Ovary (tissue), 9 donors: ENCODE data around the gene ZNF148. TPM values are rescaled to one million over a fixed set of nuclear protein-coding genes. Genes with fewer than 3 reads are reported as not detected.
"Not testable (repeated sequence)": the region's sequence is repeated elsewhere in the genome, so short reads cannot be mapped to it uniquely, and the experiment has no call there.

Experiments
- DNase-seq, 5 donors: peaks; one replicate each; pipeline ENCODE4 v3.0.0-alpha.2; 2019 to 2020
- H3K27ac ChIP-seq, 2 donors: fragments of 200-600 bp; one replicate each; pipeline versions ENCODE4 v1.5.1 to v1.8.0; 2019 to 2022
- H3K27me3 ChIP-seq: fragments of 200-600 bp; one replicate; pipeline ENCODE4 v1.8.0; 2022
- H3K36me3 ChIP-seq: fragments of 200-600 bp; sonication (generic); one replicate; pipeline ENCODE4 v1.5.1; 2019
- H3K4me1 ChIP-seq: one replicate; pipeline ENCODE4 v1.8.1; 2013; ENCODE audit warnings: mild to moderate bottlenecking, moderate library complexity; ENCODE audit not compliant: insufficient read depth
- H3K4me3 ChIP-seq: fragments of 200-600 bp; sonication (generic); one replicate; pipeline ENCODE4 v1.5.1; 2017
- H3K9me3 ChIP-seq, 2 donors: fragments of 200-600 bp in 1 of 2; sonication (generic) in 1 of 2; one replicate each; pipeline versions ENCODE4 v1.5.1 to v1.8.1; 2013 to 2019; ENCODE audit warnings: mild to moderate bottlenecking in 1 of 2, moderate library complexity in 1 of 2
- EP300 ChIP-seq: sonication (generic); formaldehyde crosslinking; IDR thresholded peaks from one replicate; pipeline ENCODE4 v1.6.1; 2017; ENCODE audit warnings: antibody characterized with exemption
- POLR2A ChIP-seq: fragments of 450-650 bp; IDR thresholded peaks from one replicate; pipeline ENCODE4 v1.6.1; 2017; ENCODE audit warnings: antibody characterized with exemption, mild to moderate bottlenecking, moderate library complexity
- WGBS, 3 donors: extraction: QIAGEN DNeasy Blood & Tissue Kit in 1 of 3; methylation state at CpG; one replicate each; pipeline versions ENCODE4 v1.1.5 to v1.1.7; 2013 to 2017; 5-methylcytosine and 5-hydroxymethylcytosine counted together
- intact Hi-C, 4 donors: fragments of 100-400 bp; cut with DNase I; formaldehyde crosslinking; loops; one replicate each; pipeline versions ENCODE4 v1.11.0 to v1.15.1; 2022 to 2023
- polyA plus RNA-seq, 2 donors: library from polyadenylated mRNA; stranded (reverse); fragments of 200-250 nt in 1 of 2; fragments of 350-450 nt in 1 of 2; fragmentation: Illumina TruSeq in 1 of 2; extraction: RNeasy Lipid Tissue Mini Kit (QIAGEN cat#74804) in 1 of 2; gene quantifications; one replicate each; pipeline ENCODE4 v1.2.3, GENCODE V29; 2013 to 2014
- total RNA-seq, 7 donors: library from RNA; depleted of rRNA in 2 of 7; stranded (reverse); fragments of >200 nt in 2 of 7; fragmentation: NEBNext Ultra II Directional in 3 of 7; extraction: Animal tissue kit (Norgen Biotek cat#: 25700) in 3 of 7; gene quantifications; one replicate each; pipeline versions ENCODE4 v1.1.0 to v1.2.4, GENCODE V29; 2016 to 2023
- TF ChIP-seq, protein P1 (sequence below), 3 donors: fragments of 450-650 bp in 2 of 3; fragments of 200-600 bp in 1 of 3; IDR thresholded peaks; one replicate each; pipeline versions ENCODE4 v1.5.1 to v1.8.0; 2016 to 2022; ENCODE audit warnings: antibody characterized with exemption in 3 of 3, mild to moderate bottlenecking in 1 of 3
- donor health status: DM: no; HTN: no; CAD: no; lungs with moderate emphysema.
- donor health status: DM: no; HTN: no; CAD: no.
- donor health status: Bipolar disorder and iron deficiency.
- donor health status: DM: yes; HTN: yes; CAD: no.
- donor health status: DM: no; HTN: no; CAD: no.
- donor health status: DM: yes; HTN: yes; CAD: no.

The ZNF148 gene
- total and polyA plus RNA-seq, 9 donors = 9.1 to 98.8 (median 66.8) TPM

DNA sequence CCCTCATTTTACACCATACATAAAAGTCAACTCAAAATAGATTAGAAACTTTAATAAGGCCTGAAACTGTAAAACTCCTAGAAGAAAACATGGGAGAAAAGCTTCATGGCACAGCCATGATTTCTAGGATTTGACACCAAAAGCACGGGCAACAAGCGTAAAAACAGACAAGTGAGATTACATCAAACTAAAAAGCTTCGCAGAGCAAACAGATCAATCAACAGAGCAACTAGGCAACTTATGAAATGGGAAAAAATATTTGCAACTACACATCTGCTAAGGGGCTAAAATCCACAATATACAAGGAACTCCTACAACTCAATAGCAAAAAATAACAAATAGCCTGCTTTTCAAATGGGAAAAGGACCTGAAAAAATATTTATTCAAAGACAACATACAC is 26.1 kb downstream of the ZNF148 start:
- Histone ChIP-seq H3K27me3 (no peaks in the 10 kb centered on the region), H3K4me3 (no peak overlapping the region), H3K9me3 (no peaks in the 10 kb centered on the region), H3K36me3 (no peaks in the 10 kb centered on the region), H3K4me1 (peaks cover 3% of the 10 kb centered on the region), H3K27ac (no peak overlapping the region)
- intact Hi-C loops = no loop called here
- TF ChIP-seq EP300 (no peak), POLR2A (no peak)
- TF ChIP-seq, protein P1, sequence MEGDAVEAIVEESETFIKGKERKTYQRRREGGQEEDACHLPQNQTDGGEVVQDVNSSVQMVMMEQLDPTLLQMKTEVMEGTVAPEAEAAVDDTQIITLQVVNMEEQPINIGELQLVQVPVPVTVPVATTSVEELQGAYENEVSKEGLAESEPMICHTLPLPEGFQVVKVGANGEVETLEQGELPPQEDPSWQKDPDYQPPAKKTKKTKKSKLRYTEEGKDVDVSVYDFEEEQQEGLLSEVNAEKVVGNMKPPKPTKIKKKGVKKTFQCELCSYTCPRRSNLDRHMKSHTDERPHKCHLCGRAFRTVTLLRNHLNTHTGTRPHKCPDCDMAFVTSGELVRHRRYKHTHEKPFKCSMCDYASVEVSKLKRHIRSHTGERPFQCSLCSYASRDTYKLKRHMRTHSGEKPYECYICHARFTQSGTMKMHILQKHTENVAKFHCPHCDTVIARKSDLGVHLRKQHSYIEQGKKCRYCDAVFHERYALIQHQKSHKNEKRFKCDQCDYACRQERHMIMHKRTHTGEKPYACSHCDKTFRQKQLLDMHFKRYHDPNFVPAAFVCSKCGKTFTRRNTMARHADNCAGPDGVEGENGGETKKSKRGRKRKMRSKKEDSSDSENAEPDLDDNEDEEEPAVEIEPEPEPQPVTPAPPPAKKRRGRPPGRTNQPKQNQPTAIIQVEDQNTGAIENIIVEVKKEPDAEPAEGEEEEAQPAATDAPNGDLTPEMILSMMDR (IDR thresholded peaks at IDR 0.05) = no peak
- DNase-seq = no peak
- WGBS, 3 donors = 93 to 99% (median 97%) methylated on average over 3 of the region's 3 CpGs

DNA sequence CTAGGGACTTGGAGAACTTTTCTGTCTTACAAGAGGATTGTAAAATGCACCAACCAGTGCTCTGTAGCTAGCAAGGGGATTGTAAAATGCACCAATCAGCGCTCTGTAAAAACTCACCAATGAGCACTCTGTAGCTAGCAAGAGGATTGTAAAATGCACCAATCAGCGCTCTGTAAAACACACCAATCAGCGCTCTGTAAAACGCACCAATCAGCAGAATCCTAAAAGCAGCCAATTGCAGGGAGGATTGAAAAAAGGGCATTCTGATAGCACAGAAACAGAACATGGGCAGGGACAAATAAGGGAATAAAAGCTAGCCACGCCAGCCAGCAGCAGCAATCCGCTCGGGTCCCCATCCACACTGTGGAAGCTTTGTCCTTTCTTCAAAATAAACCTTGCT is 31.8 kb downstream of the ZNF148 start:
- H3K27ac ChIP-seq, H3K9me3 ChIP-seq, H3K27me3 ChIP-seq, H3K4me1 ChIP-seq, intact Hi-C loops, DNase-seq, H3K36me3 ChIP-seq, H3K4me3 ChIP-seq: not testable (repeated sequence)
- 98 to 99% (median 98%) methylated on average over 7 of the region's 7 CpGs for WGBS, 3 donors

DNA sequence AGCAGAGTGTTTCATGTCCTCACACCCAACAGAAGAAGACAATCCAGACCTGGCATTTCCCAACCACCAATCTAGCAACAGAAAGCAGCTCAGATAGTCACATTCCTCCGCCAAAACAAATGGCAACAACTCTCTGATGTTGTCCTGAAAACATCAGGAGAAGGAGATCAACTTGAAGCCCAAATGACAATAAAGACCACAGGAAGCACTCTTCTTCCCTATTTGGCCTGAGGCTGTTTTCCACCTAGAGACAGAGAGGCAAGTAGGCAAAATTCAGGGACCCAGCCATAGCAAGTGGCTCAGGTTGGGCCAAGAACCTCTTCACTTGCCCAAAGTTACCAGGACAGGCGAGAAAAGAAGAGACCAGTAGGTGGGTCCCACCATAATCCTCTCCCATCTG is 35.0 kb downstream of the ZNF148 start:
- Histone ChIP-seq H3K4me3 (no peak overlapping the region), H3K9me3 (no peaks in the 10 kb centered on the region), H3K4me1 (peaks cover 4% of the 10 kb centered on the region), H3K36me3 (no peaks in the 10 kb centered on the region), H3K27me3 (no peaks in the 10 kb centered on the region), H3K27ac (no peak overlapping the region)
- DNase-seq = no peak
- intact Hi-C loops = no loop called here
- WGBS, 3 donors = 93 to 98% (median 94%) methylated on average over 2 of the region's 2 CpGs
- TF ChIP-seq POLR2A (no peak), EP300 (no peak)
- TF ChIP-seq, protein P1 (IDR thresholded peaks at IDR 0.05) = no peak

DNA sequence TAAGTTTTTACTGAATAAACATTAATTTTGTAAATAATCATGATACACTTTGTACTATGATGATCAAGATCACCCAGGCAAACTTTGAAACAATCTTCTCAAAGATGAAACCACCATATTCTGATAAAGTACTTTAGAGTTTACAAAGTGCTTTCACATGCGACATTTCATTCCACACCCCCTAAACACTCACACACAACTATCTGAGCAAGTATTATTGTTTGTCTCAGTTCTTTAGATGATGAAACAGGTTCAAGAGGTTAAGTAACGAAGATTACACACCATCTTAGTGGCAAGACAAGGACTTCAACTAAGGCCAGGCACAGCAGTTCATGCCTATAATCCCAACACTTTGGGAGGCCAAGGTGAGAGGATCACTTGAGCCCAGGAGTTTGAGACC is 37.6 kb downstream of the ZNF148 start:
- Histone ChIP-seq H3K27me3 (no peaks in the 10 kb centered on the region), H3K9me3 (no peaks in the 10 kb centered on the region), H3K27ac (no peak overlapping the region), H3K36me3 (no peaks in the 10 kb centered on the region), H3K4me1 (peaks cover 8% of the 10 kb centered on the region), H3K4me3 (no peak overlapping the region)
- WGBS, 3 donors = 93 to 96% (median 95%) methylated on average over 2 of the region's 2 CpGs
- intact Hi-C loops = no loop called here
- no peak for DNase-seq
- TF ChIP-seq POLR2A = no peak
- TF ChIP-seq EP300 = no peak
- TF ChIP-seq, protein P1 (IDR thresholded peaks at IDR 0.05) = no peak

DNA sequence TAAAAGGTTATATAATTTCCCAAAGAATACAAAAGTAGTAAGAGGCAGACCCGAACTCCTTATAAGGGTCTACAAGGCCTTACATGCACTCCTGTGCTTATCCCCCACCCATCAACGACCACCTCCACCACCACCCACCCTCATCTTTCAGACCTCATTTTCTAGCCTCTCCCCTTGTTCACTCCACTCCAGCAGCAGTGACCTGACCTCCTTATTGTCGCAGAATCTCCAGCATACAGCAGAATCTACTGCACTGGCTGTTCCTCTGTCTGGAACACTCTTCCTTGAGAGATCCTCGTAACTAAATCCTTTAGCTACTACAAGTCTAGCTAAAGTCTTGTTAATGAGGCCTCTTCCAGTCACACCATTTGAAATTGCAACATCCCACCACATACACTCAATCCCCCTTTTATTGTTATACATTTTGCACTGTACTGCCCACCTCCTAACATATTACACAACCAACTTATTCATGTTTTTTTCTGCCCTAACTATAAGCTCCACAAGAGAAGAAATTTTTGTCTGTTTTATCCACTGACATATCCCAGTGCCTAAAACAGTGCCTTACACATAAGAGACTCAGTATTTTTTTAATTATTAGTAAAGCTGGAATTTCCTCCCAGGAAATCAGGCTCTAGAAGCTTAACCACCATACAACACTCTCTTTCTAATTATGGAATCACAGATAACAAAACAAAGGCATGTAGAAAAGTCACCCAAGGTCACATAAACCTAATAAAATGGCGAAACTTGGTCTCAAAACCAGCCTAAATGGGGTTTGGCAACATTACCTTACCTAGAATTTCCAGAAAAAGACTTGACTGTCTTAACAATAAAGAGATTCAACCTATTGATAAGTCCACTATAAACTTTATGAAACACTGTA is 40.2 kb downstream of the ZNF148 start:
- intact Hi-C loops = no loop called here
- no peak for DNase-seq
- H3K4me3 ChIP-seq = no peak overlapping the region
- no peak overlapping the region for H3K27ac ChIP-seq
- no peaks in the 10 kb centered on the region for H3K9me3 ChIP-seq
- no peak for TF ChIP-seq EP300
- TF ChIP-seq, protein P1 (IDR thresholded peaks at IDR 0.05) = no peak
- no peak for TF ChIP-seq POLR2A
- H3K4me1 ChIP-seq = peaks cover 8% of the 10 kb centered on the region
- no peaks in the 10 kb centered on the region for H3K36me3 ChIP-seq
- no peaks in the 10 kb centered on the region for H3K27me3 ChIP-seq
- 75 to 78% (median 77%) methylated on average over 5 of the region's 5 CpGs for WGBS, 3 donors
